ENCODE results near the gene GALNT2.

GRCh38 chr1:230130172-230130944, 63.3 kb downstream of the GALNT2 start:
- TF ChIP-seq CTCF (IDR thresholded peaks at IDR 0.05; ENCODE audit: low read length) (no peak), EZH2phosphoT487 (IDR thresholded peaks at IDR 0.05; ENCODE audit: low read length) (no peak)

Data from MM.1S (cell line).